Measurements from ENCODE around the gene ZEB2. TPM values are rescaled to one million over a fixed set of nuclear protein-coding genes. Genes with fewer than 3 reads are reported as not detected.

The ZEB2 gene
- total and polyA plus RNA-seq, 4 donors = 7.6 to 39.6 (median 22.2) TPM

DNA sequence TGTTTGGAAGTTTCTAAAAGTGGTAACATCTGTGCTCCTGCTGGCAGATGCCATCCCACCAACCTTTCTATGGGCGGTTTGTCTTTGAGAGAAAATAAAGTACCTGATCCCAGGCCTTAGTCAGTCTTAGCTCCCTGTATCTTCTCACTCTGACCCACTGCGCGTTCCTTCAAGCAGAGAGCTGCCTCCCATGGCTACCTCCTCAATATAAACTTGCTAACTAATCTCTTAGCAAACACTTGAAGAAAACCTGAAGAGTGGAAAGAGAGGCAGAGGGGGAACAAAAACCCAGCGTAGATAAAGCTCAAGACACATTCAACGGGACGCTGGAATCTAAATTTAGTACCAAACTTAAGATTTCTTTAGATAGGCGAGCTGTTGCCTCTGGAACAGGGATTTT lies 17.6 kb downstream of the ZEB2 start:
- DNase-seq (ENCODE audit: low spot score) = no peak
- WGBS = 56% methylated on average over 7 of the region's 7 CpGs

DNA sequence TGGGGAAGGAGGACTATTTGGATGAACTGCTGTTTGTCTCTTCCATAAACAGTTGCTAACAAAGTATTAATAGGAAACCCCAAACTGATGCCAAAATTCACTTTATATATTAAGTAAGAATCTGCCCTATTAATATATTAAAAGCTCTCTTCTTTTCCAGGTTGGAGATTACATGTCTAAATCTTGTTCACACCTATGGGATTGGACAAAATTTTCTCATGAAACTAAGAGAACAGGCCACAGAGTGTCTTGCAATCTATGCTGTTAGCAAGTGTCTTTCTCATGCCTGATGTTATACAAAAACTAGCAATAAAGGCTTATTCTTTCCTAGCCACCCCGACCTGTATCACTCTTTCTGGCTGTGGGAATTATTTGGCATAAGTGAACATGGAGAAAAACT lies 18.3 kb downstream of the ZEB2 start:
- no peak overlapping the region for H3K27ac ChIP-seq (ENCODE audit: low read depth in 1 of 2, low read length in 2 of 2)
- no peaks in the 10 kb centered on the region for H3K9me3 ChIP-seq (ENCODE audit: control insufficient read depth in 4 of 4, low read length in 3 of 4)
- H3K9ac ChIP-seq (ENCODE audit: low read depth in 1 of 2, low read length in 2 of 2) = no peak overlapping the region
- no peak for DNase-seq (ENCODE audit: low spot score)
- 75% methylated on average over 1 of the region's 1 CpG for WGBS
- no peak overlapping the region for H3K4me3 ChIP-seq (ENCODE audit: low read depth in 1 of 3, low read length in 3 of 3)
- H3K27me3 ChIP-seq (ENCODE audit: control insufficient read depth in 4 of 4, insufficient read depth in 4 of 4, low read length in 3 of 4) = no peaks in the 10 kb centered on the region
- H3K4me1 ChIP-seq (ENCODE audit: control insufficient read depth in 4 of 4, insufficient read depth in 4 of 4, low read length in 3 of 4) = no peaks in the 10 kb centered on the region
- H3K36me3 ChIP-seq (ENCODE audit: control insufficient read depth in 4 of 4, insufficient read depth in 3 of 4, low read depth in 1 of 4, low read length in 3 of 4) = no peaks in the 10 kb centered on the region
- TF ChIP-seq, protein P1, sequence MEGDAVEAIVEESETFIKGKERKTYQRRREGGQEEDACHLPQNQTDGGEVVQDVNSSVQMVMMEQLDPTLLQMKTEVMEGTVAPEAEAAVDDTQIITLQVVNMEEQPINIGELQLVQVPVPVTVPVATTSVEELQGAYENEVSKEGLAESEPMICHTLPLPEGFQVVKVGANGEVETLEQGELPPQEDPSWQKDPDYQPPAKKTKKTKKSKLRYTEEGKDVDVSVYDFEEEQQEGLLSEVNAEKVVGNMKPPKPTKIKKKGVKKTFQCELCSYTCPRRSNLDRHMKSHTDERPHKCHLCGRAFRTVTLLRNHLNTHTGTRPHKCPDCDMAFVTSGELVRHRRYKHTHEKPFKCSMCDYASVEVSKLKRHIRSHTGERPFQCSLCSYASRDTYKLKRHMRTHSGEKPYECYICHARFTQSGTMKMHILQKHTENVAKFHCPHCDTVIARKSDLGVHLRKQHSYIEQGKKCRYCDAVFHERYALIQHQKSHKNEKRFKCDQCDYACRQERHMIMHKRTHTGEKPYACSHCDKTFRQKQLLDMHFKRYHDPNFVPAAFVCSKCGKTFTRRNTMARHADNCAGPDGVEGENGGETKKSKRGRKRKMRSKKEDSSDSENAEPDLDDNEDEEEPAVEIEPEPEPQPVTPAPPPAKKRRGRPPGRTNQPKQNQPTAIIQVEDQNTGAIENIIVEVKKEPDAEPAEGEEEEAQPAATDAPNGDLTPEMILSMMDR (IDR thresholded peaks at IDR 0.05; ENCODE audit: low read depth, low read length, missing input control) = no peak
- TF ChIP-seq FOXA2 (IDR thresholded peaks at IDR 0.05) (no peak), GABPA (IDR thresholded peaks at IDR 0.05 in 1 of 2, conservative IDR thresholded peaks at IDR 0.05 in 1 of 2) (no peak), RAD21 (IDR thresholded peaks at IDR 0.05) (no peak), FOXA1 (IDR thresholded peaks at IDR 0.05) (no peak), JUND (IDR thresholded peaks at IDR 0.05) (no peak), TAF1 (conservative IDR thresholded peaks at IDR 0.05) (no peak), NR2F2 (IDR thresholded peaks at IDR 0.05) (no peak)
- TF ChIP-seq, protein P2, sequence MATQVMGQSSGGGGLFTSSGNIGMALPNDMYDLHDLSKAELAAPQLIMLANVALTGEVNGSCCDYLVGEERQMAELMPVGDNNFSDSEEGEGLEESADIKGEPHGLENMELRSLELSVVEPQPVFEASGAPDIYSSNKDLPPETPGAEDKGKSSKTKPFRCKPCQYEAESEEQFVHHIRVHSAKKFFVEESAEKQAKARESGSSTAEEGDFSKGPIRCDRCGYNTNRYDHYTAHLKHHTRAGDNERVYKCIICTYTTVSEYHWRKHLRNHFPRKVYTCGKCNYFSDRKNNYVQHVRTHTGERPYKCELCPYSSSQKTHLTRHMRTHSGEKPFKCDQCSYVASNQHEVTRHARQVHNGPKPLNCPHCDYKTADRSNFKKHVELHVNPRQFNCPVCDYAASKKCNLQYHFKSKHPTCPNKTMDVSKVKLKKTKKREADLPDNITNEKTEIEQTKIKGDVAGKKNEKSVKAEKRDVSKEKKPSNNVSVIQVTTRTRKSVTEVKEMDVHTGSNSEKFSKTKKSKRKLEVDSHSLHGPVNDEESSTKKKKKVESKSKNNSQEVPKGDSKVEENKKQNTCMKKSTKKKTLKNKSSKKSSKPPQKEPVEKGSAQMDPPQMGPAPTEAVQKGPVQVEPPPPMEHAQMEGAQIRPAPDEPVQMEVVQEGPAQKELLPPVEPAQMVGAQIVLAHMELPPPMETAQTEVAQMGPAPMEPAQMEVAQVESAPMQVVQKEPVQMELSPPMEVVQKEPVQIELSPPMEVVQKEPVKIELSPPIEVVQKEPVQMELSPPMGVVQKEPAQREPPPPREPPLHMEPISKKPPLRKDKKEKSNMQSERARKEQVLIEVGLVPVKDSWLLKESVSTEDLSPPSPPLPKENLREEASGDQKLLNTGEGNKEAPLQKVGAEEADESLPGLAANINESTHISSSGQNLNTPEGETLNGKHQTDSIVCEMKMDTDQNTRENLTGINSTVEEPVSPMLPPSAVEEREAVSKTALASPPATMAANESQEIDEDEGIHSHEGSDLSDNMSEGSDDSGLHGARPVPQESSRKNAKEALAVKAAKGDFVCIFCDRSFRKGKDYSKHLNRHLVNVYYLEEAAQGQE (IDR thresholded peaks at IDR 0.05) = no peak
- TF ChIP-seq, protein P3, sequence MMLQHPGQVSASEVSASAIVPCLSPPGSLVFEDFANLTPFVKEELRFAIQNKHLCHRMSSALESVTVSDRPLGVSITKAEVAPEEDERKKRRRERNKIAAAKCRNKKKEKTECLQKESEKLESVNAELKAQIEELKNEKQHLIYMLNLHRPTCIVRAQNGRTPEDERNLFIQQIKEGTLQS (IDR thresholded peaks at IDR 0.05) = no peak
- TF ChIP-seq, protein P4, sequence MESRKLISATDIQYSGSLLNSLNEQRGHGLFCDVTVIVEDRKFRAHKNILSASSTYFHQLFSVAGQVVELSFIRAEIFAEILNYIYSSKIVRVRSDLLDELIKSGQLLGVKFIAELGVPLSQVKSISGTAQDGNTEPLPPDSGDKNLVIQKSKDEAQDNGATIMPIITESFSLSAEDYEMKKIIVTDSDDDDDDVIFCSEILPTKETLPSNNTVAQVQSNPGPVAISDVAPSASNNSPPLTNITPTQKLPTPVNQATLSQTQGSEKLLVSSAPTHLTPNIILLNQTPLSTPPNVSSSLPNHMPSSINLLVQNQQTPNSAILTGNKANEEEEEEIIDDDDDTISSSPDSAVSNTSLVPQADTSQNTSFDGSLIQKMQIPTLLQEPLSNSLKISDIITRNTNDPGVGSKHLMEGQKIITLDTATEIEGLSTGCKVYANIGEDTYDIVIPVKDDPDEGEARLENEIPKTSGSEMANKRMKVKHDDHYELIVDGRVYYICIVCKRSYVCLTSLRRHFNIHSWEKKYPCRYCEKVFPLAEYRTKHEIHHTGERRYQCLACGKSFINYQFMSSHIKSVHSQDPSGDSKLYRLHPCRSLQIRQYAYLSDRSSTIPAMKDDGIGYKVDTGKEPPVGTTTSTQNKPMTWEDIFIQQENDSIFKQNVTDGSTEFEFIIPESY (IDR thresholded peaks at IDR 0.05) = no peak

More for the DNA sequence above, 17.6 kb downstream of the ZEB2 start:
- no peak overlapping the region for H3K4me3 ChIP-seq (ENCODE audit: low read depth in 1 of 3, low read length in 3 of 3)
- H3K27ac ChIP-seq (ENCODE audit: low read depth in 1 of 2, low read length in 2 of 2) = peak overlapping the region in 1 of 2 donors; percentile 4
- H3K9me3 ChIP-seq (ENCODE audit: control insufficient read depth in 4 of 4, low read length in 3 of 4) = no peaks in the 10 kb centered on the region
- TF ChIP-seq TAF1 (conservative IDR thresholded peaks at IDR 0.05) (no peak), HNF4G (IDR thresholded peaks at IDR 0.05) (no peak), RXRA (IDR thresholded peaks at IDR 0.05) (no peak), YY1 (IDR thresholded peaks at IDR 0.05) (no peak), NR2F2 (IDR thresholded peaks at IDR 0.05) (no peak), EGR1 (IDR thresholded peaks at IDR 0.05; ENCODE audit: low read depth in 2 of 2) (no peak), RAD21 (IDR thresholded peaks at IDR 0.05) (no peak), SP1 (IDR thresholded peaks at IDR 0.05) (no peak), FOXA2 (IDR thresholded peaks at IDR 0.05) (no peak), GABPA (IDR thresholded peaks at IDR 0.05 in 1 of 2, conservative IDR thresholded peaks at IDR 0.05 in 1 of 2) (no peak)
- TF ChIP-seq, protein P4 (IDR thresholded peaks at IDR 0.05) = no peak
- TF ChIP-seq, protein P3 (IDR thresholded peaks at IDR 0.05) = no peak
- TF ChIP-seq, protein P2 (IDR thresholded peaks at IDR 0.05) = no peak
- H3K9ac ChIP-seq (ENCODE audit: low read depth in 1 of 2, low read length in 2 of 2) = no peak overlapping the region
- no peaks in the 10 kb centered on the region for H3K36me3 ChIP-seq (ENCODE audit: control insufficient read depth in 4 of 4, insufficient read depth in 3 of 4, low read depth in 1 of 4, low read length in 3 of 4)
- no peaks in the 10 kb centered on the region for H3K27me3 ChIP-seq (ENCODE audit: control insufficient read depth in 4 of 4, insufficient read depth in 4 of 4, low read length in 3 of 4)
- H3K4me1 ChIP-seq (ENCODE audit: control insufficient read depth in 4 of 4, insufficient read depth in 4 of 4, low read length in 3 of 4) = no peaks in the 10 kb centered on the region
